Fibroblast of lung (primary cell): Measurements from ENCODE around the gene MAPKAP1. TPM values are rescaled to one million over a fixed set of nuclear protein-coding genes. Genes with fewer than 3 reads are reported as not detected.

ENCODE experiments used
- DNase-seq, 2 donors: peaks; one replicate each; pipeline versions ENCODE4 v3.0.0 to v3.0.0-alpha.2; 2010; ENCODE audit warnings: low read depth in 2 of 2
- H2AFZ ChIP-seq: 2 replicates; pipeline ENCODE4 v1.5.1; 2012; ENCODE audit warnings: low read length, control low read depth, inconsistent platforms
- H3K27ac ChIP-seq: 2 replicates; pipeline ENCODE4 v1.5.1; 2011; ENCODE audit warnings: low read length, control low read depth; ENCODE audit not compliant: insufficient read depth
- H3K27me3 ChIP-seq: 2 replicates; pipeline ENCODE4 v1.5.1; 2011; ENCODE audit warnings: mild to moderate bottlenecking, low read length; ENCODE audit not compliant: control insufficient read depth, insufficient read depth
- H3K36me3 ChIP-seq: 2 replicates; pipeline ENCODE4 v1.5.1; 2011; ENCODE audit warnings: low read length; ENCODE audit not compliant: control insufficient read depth, insufficient read depth
- H3K4me1 ChIP-seq: 2 replicates; pipeline ENCODE4 v1.5.1; 2011; ENCODE audit warnings: low read length; ENCODE audit not compliant: control insufficient read depth, insufficient read depth; ENCODE audit errors: extremely low read depth
- H3K4me2 ChIP-seq: 2 replicates; pipeline ENCODE4 v1.5.1; 2011; ENCODE audit warnings: low read length, control low read depth; ENCODE audit not compliant: insufficient read depth; ENCODE audit errors: extremely low read depth
- H3K4me3 ChIP-seq, 4 experiments: fragments of 200-600 bp in 1 of 4; sonication (generic) in 1 of 4; replicated peaks in 1 of 4; 2 replicates each; pipeline ENCODE4 v1.5.1; 2011 to 2016; ENCODE audit warnings: low read length in 4 of 4, low read depth in 3 of 4, mild to moderate bottlenecking in 3 of 4, control low read depth in 2 of 4, inconsistent platforms in 1 of 4, mixed read lengths in 1 of 4; ENCODE audit not compliant: insufficient read depth in 1 of 4; ENCODE audit errors: control extremely low read depth in 1 of 4
- H3K79me2 ChIP-seq: 2 replicates; pipeline ENCODE4 v1.5.1; 2012; ENCODE audit warnings: mild to moderate bottlenecking, low read length, inconsistent platforms; ENCODE audit not compliant: control insufficient read depth, insufficient read depth
- H3K9ac ChIP-seq: 2 replicates; pipeline ENCODE4 v1.5.1; 2011; ENCODE audit warnings: mild to moderate bottlenecking, low read length, control low read depth; ENCODE audit not compliant: insufficient read depth
- H3K9me3 ChIP-seq: 2 replicates; pipeline ENCODE4 v1.5.1; 2012; ENCODE audit warnings: low read depth, low read length; ENCODE audit not compliant: control insufficient read depth, insufficient read depth
- H4K20me1 ChIP-seq: 2 replicates; pipeline ENCODE4 v1.5.1; 2011; ENCODE audit warnings: low read length; ENCODE audit not compliant: control insufficient read depth, insufficient read depth; ENCODE audit errors: extremely low read depth
- EZH2 ChIP-seq: IDR thresholded peaks from 2 replicates; pipeline ENCODE4 v1.5.1; 2012; ENCODE audit warnings: low read length, control low read depth, mild to moderate bottlenecking; ENCODE audit errors: missing control alignments
- polyA plus RNA-seq, 2 donors: library from polyadenylated mRNA; depleted of rRNA in 1 of 2; stranded (reverse) in 1 of 2; unstranded in 1 of 2; fragments of >200 nt; gene quantifications; 2 replicates each; pipeline ENCODE4 v1.2.1, GENCODE V29; 2011 to 2012; ENCODE audit warnings: missing spikeins in 1 of 2
- total RNA-seq: library from RNA; depleted of rRNA; stranded (reverse); fragments of >200 nt; gene quantifications from 2 replicates; pipeline ENCODE4 v1.2.1, GENCODE V29; 2014
- TF ChIP-seq, protein P1 (sequence below), 2 donors: IDR thresholded peaks in 1 of 2; conservative IDR thresholded peaks in 1 of 2; 1 replicate in 1 of 2; 2 replicates in 1 of 2; pipeline ENCODE4 v1.5.1; 2011 to 2012; ENCODE audit warnings: low read length in 2 of 2, control low read depth in 1 of 2, inconsistent platforms in 1 of 2, low read depth in 1 of 2, mild to moderate bottlenecking in 1 of 2

The MAPKAP1 gene
- total and polyA plus RNA-seq, 2 donors (not counting 1 experiment from before 2014, with no cell fraction given) = 63.7 to 127 TPM

DNA sequence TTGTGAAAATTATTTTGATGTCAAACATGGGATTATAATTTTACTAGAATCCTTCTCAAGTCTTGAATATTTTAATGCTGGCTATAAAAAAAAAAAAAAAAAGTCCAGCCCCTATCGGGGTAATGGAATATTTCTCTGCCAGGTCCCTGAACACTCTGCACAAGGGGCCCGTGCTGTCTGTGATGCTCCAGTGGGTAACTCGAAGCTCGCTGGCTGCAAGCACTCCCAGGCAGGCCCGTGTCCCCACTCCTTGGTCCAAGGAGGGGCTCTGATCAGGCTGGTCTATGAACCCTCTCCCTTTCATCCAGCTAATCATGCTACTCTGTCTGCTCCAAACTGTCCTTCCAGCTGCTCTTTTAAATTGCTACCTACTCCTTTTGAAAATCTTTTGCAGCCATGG lies 264.6 kb downstream of the MAPKAP1 start:
- TF ChIP-seq EZH2 = no peak
- TF ChIP-seq, protein P1, sequence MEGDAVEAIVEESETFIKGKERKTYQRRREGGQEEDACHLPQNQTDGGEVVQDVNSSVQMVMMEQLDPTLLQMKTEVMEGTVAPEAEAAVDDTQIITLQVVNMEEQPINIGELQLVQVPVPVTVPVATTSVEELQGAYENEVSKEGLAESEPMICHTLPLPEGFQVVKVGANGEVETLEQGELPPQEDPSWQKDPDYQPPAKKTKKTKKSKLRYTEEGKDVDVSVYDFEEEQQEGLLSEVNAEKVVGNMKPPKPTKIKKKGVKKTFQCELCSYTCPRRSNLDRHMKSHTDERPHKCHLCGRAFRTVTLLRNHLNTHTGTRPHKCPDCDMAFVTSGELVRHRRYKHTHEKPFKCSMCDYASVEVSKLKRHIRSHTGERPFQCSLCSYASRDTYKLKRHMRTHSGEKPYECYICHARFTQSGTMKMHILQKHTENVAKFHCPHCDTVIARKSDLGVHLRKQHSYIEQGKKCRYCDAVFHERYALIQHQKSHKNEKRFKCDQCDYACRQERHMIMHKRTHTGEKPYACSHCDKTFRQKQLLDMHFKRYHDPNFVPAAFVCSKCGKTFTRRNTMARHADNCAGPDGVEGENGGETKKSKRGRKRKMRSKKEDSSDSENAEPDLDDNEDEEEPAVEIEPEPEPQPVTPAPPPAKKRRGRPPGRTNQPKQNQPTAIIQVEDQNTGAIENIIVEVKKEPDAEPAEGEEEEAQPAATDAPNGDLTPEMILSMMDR (conservative IDR thresholded peaks at IDR 0.05 in 1 of 2, IDR thresholded peaks at IDR 0.05 in 1 of 2; ENCODE audit: low read depth in 1 of 2, low read length in 2 of 2) = no peak
- Histone ChIP-seq H3K4me1 (peaks cover 4% of the 10 kb centered on the region), H3K79me2 (no peaks in the 10 kb centered on the region), H3K4me2 (no peak overlapping the region), H3K27ac (no peak overlapping the region), H3K27me3 (no peaks in the 10 kb centered on the region), H4K20me1 (no peaks in the 10 kb centered on the region), H3K4me3 (no peak overlapping the region), H2AFZ (no peak overlapping the region), H3K9ac (no peak overlapping the region), H3K36me3 (peaks cover 3% of the 10 kb centered on the region), H3K9me3 (no peaks in the 10 kb centered on the region)
- no peak for DNase-seq

DNA sequence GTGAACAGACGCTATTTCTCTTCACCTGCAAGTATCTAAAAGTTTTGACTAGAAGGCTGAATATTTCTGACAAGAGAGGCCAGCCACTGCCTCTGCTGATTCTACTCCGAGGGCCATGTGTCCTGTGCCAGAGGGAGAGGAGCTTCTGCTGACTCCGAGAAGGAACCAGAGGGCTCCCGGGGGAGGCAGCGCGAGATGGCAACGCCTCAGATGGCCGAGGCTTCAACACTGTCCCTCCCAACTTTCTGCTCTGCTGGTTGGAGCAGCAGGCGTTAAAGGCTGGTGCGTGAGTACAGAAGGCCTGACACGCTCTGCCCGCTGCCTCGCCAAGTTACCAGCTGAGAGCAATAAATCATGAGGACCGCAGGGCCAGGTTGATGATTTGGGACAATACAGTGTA lies 266.6 kb downstream of the MAPKAP1 start:
- DNase-seq = no peak
- Histone ChIP-seq H3K9ac (no peak overlapping the region), H2AFZ (no peak overlapping the region), H3K9me3 (no peaks in the 10 kb centered on the region), H3K79me2 (no peaks in the 10 kb centered on the region), H3K4me1 (no peaks in the 10 kb centered on the region), H3K27ac (no peak overlapping the region), H4K20me1 (no peaks in the 10 kb centered on the region), H3K4me2 (no peak overlapping the region), H3K4me3 (no peak overlapping the region), H3K36me3 (peaks cover 3% of the 10 kb centered on the region), H3K27me3 (no peaks in the 10 kb centered on the region)
- TF ChIP-seq EZH2 = no peak
- TF ChIP-seq, protein P1 (conservative IDR thresholded peaks at IDR 0.05 in 1 of 2, IDR thresholded peaks at IDR 0.05 in 1 of 2; ENCODE audit: low read depth in 1 of 2, low read length in 2 of 2) = no peak

DNA sequence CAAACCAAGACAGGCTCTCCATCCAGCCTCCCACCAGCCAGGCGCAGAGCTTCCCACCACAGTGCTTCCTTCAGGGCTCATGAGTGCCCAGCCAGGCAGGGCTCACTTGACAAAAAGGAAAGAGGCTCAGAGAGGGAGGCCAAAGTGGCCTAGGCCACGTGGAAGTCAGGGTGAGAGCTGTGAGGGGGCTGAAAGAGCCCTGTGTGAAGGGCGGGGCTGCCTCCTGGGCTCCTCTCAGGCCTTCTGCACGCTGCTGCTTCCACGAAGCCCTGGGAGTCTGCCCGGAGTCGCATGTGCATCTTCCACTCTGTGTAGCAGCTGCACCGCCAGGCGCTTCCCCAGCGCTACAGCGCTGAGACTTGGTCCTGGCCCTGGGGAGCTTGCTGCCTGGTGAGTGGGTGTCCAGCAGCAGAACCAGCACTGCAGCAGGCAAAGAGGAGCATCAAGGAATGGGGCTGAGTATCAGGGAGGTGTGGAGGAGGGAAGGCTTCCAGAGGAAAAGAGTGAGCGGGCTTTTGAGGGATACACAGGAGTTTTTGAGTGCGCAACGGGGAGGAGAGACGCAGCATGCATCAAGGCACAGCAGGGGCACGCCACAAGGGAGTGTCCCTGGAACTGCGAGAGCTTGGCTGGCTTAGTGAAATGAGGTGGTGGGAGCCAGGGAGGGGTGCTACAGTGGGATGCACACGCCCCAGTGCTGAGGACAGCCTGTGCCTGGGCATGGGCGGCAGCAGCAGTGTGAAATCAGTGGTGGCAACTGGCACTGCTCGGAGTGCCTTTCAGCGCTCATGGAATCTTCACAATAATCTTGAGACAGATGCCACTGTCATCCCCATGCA lies 267.4 kb downstream of the MAPKAP1 start:
- no peak overlapping the region for H3K4me3 ChIP-seq
- H3K79me2 ChIP-seq = no peaks in the 10 kb centered on the region
- H4K20me1 ChIP-seq = no peaks in the 10 kb centered on the region
- TF ChIP-seq, protein P1 (conservative IDR thresholded peaks at IDR 0.05 in 1 of 2, IDR thresholded peaks at IDR 0.05 in 1 of 2; ENCODE audit: low read depth in 1 of 2, low read length in 2 of 2) = no peak
- no peak for TF ChIP-seq EZH2
- no peaks in the 10 kb centered on the region for H3K27me3 ChIP-seq
- H3K4me1 ChIP-seq = no peaks in the 10 kb centered on the region
- H3K9me3 ChIP-seq = no peaks in the 10 kb centered on the region
- H2AFZ ChIP-seq = no peak overlapping the region
- H3K4me2 ChIP-seq = no peak overlapping the region
- H3K36me3 ChIP-seq = peaks cover 3% of the 10 kb centered on the region
- H3K27ac ChIP-seq = no peak overlapping the region
- DNase-seq = no peak
- H3K9ac ChIP-seq = no peak overlapping the region
